GM21447 (cell line): ENCODE data around the gene EHMT1.
"Not testable (repeated sequence)": the region's sequence is repeated elsewhere in the genome, so short reads cannot be mapped to it uniquely, and the experiment has no call there.

Experiments used
- ATAC-seq: cut with Tn5 transposase; IDR thresholded peaks from one replicate; pipeline ENCODE4 v1.9.1; 2021; ENCODE audit not compliant: unreplicated experiment

The EHMT1 gene

GRCh38 chr9:137757139-137757538 is 138.3 kb downstream of the EHMT1 start:
- no peak for ATAC-seq

- ATAC-seq: no peak
Measured at GRCh38 chr9:137757613-137758029, 138.8 kb downstream of the EHMT1 start.

DNA sequence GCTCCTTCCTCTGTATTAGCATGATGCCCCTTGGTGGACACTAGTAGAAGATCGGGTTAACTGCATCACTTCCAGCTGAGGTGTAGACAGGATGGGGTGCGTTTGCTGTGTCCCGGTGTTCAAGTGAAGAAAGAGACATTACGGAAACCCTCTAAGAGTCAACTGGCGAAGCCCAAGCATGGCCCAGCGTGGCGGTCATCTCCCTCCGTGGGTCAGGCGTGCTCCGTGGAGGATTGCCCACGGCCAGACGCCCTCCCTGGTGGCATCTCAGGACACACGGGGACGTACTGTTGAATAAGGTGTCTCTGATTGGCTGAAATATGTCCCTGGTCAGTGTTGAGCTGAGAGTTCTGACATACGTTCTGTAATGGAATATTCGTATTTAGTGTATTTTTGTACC is 139.3 kb downstream of the EHMT1 start:
- ATAC-seq: no peak

DNA sequence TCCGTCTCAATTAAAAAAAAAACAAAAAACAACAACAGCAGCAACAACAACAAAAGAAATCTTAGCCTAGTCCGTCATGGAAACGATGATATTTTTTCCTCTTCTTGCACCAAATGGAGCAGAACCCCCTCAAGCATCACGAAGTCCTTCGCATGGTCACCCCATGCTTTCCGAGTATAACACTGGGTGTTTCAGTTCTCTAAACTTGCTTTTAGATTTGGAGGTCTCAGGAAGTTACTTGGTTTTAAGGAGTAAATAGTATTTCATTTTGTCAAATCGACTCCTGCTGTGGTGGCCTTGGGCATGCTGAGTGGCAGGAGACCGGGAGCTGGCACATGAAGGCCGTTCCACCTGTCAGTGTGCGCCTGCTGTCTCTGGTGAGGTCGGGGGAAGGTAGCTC is 140.3 kb downstream of the EHMT1 start:
- no peak for ATAC-seq

DNA sequence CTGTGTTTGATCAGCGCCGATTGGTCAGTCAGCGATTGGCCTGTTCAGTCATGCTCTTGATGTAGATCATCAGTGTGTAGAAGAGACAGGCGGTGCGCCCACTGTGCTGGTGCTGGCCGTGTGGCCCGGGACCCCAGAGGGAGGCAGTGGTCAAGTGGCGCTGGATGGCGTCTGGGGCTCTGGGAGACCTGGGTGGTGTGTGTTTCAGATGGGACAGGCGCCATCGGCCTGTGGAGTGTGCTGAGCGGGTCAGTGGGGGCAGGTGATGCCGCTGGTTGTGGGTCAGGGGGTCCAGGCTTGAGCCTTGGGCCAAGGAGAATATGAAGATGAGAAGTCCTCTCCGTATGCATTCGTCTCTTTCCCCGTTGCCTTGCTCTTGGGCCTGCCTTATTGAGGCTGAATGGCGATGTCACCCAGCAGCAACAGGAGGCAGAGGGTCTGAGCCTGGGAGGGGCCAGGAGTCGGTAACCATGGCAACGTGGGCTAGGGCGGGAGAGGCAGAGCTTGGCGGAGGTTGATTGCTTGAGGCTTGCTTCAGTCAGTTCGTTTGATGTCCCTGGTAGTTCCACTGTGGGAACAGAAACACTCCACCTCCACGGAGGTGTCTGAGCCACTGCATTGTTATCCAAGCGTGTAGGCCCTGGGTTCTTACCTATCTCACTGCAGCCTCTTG is 141.0 kb downstream of the EHMT1 start:
- ATAC-seq: no peak

- no peak for ATAC-seq
Measured at GRCh38 chr9:137760426-137760825, 141.6 kb downstream of the EHMT1 start.

DNA sequence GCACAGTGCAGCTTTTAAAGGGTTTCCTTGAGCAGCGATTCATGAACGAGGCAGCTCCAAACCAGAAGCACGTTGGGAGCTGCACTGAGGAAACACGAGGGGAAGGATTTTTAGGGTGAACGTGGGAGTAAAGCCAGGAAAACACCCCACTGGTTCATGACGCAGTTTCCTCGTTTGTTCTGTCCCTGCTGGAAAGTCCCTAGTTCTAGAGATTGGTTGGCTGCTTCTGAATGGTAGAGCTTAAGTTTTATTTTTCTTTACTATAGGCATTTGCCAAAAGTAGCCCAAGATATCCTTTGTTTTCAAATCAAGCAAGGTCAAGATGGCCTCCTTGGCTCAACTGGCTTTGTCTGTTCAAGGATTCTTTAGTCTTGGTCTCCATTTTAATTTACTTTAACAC is 142.2 kb downstream of the EHMT1 start:
- ATAC-seq: no peak

DNA sequence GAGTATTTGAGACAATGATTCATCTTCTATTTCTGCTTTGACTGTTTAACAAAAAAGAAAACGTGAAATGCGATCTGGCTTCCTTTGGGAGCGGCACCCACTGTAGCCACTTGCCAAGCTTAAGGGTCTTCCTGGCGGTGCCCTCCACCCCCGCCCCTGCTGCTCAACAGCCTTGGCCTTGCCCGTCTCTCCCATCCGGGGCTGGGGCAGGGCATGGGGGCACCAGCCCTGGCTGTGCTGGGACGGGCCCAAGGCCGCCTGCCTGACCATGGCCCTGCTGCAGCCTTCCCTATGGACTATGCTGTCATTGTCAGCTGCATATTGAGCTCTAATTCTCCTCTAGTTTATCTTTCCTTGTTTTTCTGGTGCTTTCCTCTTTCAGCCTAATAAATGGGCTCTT is 143.0 kb downstream of the EHMT1 start:
- ATAC-seq: no peak

DNA sequence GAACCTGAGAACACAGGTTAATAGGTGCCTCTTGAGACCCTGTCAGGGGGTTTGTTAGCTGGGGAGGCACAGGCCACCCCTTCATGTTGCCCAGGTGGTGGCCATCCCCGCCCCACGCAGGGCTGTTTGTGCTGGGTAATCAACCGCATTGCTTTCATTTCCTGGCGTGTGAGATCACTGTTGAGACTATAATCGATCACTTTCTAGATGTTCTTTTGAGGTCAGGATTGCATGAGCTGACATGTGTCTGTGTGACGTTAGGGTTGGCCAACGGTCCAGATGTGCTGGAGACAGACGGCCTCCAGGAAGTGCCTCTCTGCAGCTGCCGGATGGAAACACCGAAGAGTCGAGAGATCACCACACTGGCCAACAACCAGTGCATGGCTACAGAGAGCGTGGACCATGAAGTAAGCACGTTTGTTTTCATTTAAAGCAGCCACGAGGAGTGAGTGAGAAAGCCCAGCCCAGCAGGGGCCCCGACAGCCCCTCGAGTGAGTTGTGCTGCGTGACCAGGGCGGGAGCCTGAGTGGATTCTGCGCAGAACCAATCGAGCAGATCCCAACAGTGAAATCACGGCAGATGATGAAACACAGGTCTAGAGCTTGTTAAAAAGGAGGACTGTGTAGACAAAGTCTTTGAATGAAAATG is 143.7 kb downstream of the EHMT1 start:
- peak; percentile 61 for ATAC-seq

- no peak for ATAC-seq
Measured at GRCh38 chr9:137763271-137763955, 144.6 kb downstream of the EHMT1 start.

DNA sequence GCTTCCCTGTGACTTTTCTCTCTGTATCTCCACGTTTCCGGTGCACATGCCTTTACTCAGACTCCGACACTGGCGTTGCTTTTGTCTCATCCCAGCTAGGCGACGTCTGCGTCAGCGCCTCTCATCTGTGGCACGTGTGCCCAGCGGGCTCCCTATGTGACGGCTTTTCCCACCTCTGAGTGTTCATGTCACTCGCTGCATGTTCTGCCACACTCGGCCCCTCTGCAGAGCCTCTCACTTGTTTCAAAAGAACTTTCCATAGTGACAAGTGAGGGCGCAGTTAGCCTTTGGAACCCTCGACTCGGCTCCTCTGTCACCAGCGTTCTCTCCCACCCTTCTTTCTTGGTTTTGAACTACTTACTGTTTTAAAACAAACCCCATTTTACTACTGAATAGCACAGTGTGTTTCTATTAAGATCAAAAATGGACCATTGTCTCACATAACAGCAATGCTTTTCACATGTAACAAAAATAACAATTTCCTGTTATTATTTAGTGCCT is 145.4 kb downstream of the EHMT1 start:
- no peak for ATAC-seq

- ATAC-seq: no peak
Measured at GRCh38 chr9:137764981-137765380, 146.2 kb downstream of the EHMT1 start.

- no peak for ATAC-seq
Measured at GRCh38 chr9:137765536-137765935, 146.7 kb downstream of the EHMT1 start.

- no peak for ATAC-seq
Measured at GRCh38 chr9:137771580-137771979, 152.8 kb downstream of the EHMT1 start.

DNA sequence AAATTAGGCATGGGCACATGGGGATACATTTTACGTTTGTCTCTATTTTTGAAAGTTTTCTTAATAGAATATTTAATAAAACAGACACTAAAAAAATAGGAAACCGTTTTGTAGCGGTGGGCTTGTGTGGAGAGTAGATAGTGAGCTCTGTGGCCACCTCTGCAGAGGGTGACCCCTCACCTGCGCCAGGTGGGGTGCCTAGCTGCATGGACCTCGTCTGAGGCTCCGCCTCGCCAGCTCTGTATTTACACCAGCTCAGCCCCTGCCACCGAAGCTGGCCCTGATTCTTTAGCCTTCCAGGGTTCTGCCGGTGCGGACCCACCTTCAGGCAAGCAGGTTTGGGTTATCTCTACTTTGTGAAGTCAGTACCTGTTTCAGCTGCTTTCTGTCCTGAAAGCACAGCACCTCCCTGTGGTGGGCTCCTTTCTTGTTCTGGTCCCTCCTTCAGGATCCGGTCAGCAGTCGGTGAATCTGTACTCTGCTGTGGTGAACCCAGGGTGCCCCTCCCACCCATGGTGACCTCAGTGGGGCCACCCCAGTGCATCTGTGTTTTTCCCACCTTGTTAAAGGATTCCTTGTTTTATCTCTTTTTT is 153.6 kb downstream of the EHMT1 start:
- ATAC-seq: no peak

DNA sequence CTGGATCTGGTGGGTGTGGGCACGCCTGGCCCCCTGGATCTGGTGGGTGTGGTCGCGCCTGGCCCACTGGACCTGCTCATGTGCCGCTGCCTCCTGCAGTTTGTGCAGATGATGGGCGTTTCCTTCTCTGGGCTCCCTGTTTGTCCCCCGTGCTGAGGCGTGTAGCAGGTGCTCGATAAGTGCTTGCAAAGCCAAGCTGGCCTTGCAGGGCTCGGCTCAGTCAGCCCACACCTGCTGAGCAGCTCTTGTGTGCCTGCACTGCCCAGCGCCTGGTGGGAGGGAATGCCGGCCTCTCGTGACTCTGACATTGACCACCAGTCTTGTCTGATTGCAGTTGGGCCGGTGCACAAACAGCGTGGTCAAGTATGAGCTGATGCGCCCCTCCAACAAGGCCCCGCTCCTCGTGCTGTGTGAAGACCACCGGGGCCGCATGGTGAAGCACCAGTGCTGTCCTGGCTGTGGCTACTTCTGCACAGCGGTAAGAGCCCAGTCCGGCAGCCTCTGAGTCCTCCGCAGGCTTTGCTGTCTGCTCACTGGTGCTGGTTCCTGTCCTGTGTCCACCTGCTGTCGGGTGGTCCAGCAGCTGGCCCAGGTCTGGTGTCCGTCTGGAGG is 156.1 kb downstream of the EHMT1 start:
- no peak for ATAC-seq

DNA sequence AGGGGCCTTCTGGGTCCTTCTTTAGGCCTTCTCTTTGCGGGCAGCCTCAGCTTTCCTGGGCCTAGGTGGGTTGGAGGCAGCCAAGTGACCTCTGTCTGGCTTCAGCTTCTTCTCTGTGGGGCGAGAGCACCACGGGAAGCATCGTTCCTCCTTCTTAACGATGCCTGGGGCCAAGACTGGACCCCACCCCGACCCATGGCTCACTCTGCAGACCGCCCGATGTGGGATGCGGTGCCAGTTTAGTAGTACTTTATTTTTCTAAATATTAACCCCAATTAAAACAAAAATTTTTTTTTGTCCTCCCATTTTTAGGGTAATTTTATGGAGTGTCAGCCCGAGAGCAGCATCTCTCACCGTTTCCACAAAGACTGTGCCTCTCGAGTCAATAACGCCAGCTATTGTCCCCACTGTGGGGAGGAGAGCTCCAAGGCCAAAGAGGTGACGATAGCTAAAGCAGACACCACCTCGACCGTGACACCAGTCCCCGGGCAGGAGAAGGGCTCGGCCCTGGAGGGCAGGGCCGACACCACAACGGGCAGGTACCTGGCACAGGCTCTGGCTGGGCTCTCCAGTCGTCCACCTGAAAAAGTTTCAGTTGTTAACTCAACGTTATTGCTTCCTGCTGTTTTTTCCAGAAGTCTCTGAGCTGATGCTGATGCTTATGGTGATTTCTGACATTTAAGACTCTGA is 157.6 kb downstream of the EHMT1 start:
- ATAC-seq: no peak

- no peak for ATAC-seq
Measured at GRCh38 chr9:137777761-137778160, 159.0 kb downstream of the EHMT1 start.

GRCh38 chr9:137778336-137778735 is 159.5 kb downstream of the EHMT1 start:
- ATAC-seq: no peak

GRCh38 chr9:137778914-137779313 is 160.1 kb downstream of the EHMT1 start:
- no peak for ATAC-seq

GRCh38 chr9:137780031-137780430 is 161.2 kb downstream of the EHMT1 start:
- ATAC-seq: not testable (repeated sequence)
